Measurements from ENCODE around the gene SUOX. TPM values are rescaled to one million over a fixed set of nuclear protein-coding genes. Genes with fewer than 3 reads are reported as not detected.

SUOX gene
- total RNA-seq, 1 donor from 2014 or later = 20.3 TPM

DNA sequence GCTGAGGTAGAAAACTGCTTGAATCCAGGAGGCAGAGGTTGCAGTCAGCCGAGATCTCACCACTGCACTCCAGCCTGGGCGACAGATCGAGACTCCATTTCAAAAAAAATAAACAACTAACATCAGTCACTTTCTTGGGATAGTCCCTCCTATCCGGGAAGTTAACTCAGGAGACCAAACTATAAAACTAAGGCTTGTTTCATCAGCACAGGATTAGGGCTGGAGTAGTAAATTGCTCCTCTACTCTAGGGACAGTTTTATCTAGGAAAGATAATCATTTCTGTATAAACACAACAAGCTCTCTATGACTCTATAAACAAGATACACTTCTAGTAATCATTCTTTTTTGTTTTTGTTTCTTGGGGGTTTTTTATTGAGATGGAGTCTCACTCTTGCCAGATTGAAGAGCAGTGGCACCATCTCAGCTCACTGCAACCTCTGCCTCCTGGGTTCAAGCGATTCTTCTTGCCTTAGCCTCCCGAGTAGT lies 56.4 kb downstream of the SUOX start:
- no peaks in the 10 kb centered on the region for H3K36me3 ChIP-seq
- H3K9me3 ChIP-seq = no peaks in the 10 kb centered on the region
- ATAC-seq = no peak
- no peak for DNase-seq
- no peaks in the 10 kb centered on the region for H3K4me1 ChIP-seq
- intact Hi-C loops (cut with DNase I) = no loop called here
- no peaks in the 10 kb centered on the region for H3K27me3 ChIP-seq
- TF ChIP-seq, protein P1, sequence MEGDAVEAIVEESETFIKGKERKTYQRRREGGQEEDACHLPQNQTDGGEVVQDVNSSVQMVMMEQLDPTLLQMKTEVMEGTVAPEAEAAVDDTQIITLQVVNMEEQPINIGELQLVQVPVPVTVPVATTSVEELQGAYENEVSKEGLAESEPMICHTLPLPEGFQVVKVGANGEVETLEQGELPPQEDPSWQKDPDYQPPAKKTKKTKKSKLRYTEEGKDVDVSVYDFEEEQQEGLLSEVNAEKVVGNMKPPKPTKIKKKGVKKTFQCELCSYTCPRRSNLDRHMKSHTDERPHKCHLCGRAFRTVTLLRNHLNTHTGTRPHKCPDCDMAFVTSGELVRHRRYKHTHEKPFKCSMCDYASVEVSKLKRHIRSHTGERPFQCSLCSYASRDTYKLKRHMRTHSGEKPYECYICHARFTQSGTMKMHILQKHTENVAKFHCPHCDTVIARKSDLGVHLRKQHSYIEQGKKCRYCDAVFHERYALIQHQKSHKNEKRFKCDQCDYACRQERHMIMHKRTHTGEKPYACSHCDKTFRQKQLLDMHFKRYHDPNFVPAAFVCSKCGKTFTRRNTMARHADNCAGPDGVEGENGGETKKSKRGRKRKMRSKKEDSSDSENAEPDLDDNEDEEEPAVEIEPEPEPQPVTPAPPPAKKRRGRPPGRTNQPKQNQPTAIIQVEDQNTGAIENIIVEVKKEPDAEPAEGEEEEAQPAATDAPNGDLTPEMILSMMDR (IDR thresholded peaks at IDR 0.05) = no peak
- H3K27ac ChIP-seq = no peak overlapping the region
- no peak overlapping the region for H3K4me3 ChIP-seq

Other genes with a start within 250 kb of the SUOX start
- 43.6 TPM for gene SARNP, start 179.6 kb upstream of the SUOX start, total RNA-seq
- gene ORMDL2, start 179.2 kb upstream of the SUOX start, total RNA-seq = 49.2 TPM
- 42.7 TPM for gene DNAJC14, start 167.7 kb upstream of the SUOX start, total RNA-seq
- 30.2 TPM for gene MMP19, start 154.3 kb upstream of the SUOX start, total RNA-seq
- gene PYM1, start 69.4 kb upstream of the SUOX start, total RNA-seq = 29.1 TPM
- 29.0 TPM for gene DGKA, start 66.1 kb upstream of the SUOX start, total RNA-seq
- 4.9 TPM for gene PMEL, start 31.2 kb upstream of the SUOX start, total RNA-seq
- gene CDK2, start 30.4 kb upstream of the SUOX start, total RNA-seq = 28.0 TPM
- 150 TPM for gene RAB5B, start 23.2 kb upstream of the SUOX start, total RNA-seq
- 10.5 TPM for gene IKZF4, start 23.8 kb downstream of the SUOX start, total RNA-seq
- gene RPS26, start 44.6 kb downstream of the SUOX start, total RNA-seq = 55.4 TPM
- gene ERBB3, start 82.9 kb downstream of the SUOX start, total RNA-seq = 60.7 TPM
- gene PA2G4, start 107.3 kb downstream of the SUOX start, total RNA-seq = 71.4 TPM
- 2,726 TPM for gene RPL41, start 119.4 kb downstream of the SUOX start, total RNA-seq
- 8.4 TPM for gene ZC3H10, start 121.0 kb downstream of the SUOX start, total RNA-seq
- gene ESYT1, start 131.0 kb downstream of the SUOX start, total RNA-seq = 101 TPM
- 19.5 TPM for gene MYL6B, start 155.3 kb downstream of the SUOX start, total RNA-seq
- 1,254 TPM for gene MYL6, start 161.1 kb downstream of the SUOX start, total RNA-seq
- 117 TPM for gene SMARCC2, start 192.2 kb downstream of the SUOX start, total RNA-seq
- gene RNF41, start 224.6 kb downstream of the SUOX start, total RNA-seq = 51.6 TPM
- gene NABP2, start 227.1 kb downstream of the SUOX start, total RNA-seq = 19.8 TPM
- gene SLC39A5, start 232.8 kb downstream of the SUOX start, total RNA-seq = 0.87 TPM